Effector CD8-positive, alpha-beta T cell (primary cell): ENCODE data around the gene HPF1.
"Not testable (repeated sequence)": the region's sequence is repeated elsewhere in the genome, so short reads cannot be mapped to it uniquely, and the experiment has no call there.

ENCODE experiments used
- DNase-seq: peaks from one replicate; lab custom pipeline; 2025; lab: John Stamatoyannopoulos, UW
- total RNA-seq, 4 experiments: gene quantifications; one replicate each; lab custom pipeline; 2026; lab: John Stamatoyannopoulos, UW

HPF1 gene
- total RNA-seq, result 14.4 to 17.4 (median 15.4) reads per million in 4 experiments

DNA sequence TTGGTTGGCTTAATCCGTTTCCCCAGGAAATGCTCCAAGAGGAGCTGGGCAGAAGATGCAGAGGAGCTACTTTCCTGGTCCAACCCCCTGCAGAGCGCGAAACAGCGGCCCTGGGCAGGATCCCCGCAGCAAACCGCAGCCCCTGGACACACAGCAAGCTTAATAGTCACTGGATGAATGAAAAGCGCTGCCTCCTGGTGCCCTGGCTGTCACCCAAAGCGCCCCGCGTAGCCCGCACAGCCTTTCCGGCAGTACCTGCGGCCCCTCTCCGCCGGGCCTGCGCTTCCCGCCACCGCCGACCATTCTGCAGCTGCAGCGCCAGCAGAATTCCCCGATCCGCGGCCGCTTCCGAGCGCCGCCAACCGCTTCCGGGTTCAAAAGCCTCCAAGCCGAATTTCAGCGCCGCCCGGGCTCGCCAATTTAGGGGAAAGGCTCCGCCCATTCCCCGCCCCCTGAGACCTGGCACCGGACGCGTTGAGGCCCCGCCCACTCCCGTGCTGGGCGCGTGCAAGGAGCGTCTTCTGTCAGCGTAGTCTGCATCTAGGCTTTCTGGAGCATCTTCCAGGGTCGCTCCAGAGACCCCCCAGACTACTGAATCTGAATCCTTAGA is at the start of gene HPF1:
TSS of gene HPF1 (minus strand) at position 370 of the 610 bp plus-strand sequence. CDS start at position 303, 67 bp downstream.
- DNase-seq, result peak; percentile 92

GRCh38 chr4:169806770-169807169 is 49.0 kb upstream of the HPF1 start:
- not testable (repeated sequence) for DNase-seq

DNA sequence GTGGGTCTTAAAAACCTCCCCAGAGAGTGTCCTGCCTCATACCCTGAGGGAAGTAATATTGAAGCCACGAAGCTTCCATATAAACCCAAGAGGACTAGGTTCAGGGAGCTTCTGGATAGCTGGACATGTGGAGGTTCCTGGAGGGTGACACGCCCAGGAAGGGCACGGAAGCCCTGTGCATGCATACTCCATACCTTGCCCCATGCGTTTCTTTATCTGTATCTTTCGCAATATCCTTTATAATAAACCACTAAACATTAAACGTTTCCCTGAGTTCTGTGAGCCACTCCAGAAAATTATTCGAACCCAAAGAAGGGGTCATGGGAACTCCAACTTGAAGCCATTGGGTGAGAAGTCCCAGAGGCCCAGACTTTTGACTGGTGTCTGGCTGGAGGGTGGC is 45.7 kb upstream of the HPF1 start:
- DNase-seq, result no peak

GRCh38 chr4:169802873-169803272 is 45.1 kb upstream of the HPF1 start:
- DNase-seq, result no peak

DNA sequence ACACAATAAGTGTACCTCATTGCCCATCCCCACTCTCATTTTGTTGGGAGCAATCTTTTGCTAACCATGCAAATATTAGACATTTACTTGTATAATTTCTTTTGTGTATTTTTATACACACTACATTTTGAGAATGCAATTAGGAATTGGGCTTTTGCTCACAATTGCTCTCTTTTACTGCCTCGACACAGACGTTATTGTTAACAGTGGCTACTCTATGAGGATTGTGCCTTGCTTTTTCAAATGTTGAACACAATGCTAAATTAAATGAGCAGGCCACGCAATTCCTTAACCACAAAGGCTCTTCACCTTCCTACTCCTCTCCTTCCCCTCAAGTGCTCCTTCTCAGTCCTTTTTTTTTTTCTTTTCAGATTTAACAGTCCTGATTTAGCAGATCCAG is 42.8 kb upstream of the HPF1 start:
- DNase-seq, result no peak

DNA sequence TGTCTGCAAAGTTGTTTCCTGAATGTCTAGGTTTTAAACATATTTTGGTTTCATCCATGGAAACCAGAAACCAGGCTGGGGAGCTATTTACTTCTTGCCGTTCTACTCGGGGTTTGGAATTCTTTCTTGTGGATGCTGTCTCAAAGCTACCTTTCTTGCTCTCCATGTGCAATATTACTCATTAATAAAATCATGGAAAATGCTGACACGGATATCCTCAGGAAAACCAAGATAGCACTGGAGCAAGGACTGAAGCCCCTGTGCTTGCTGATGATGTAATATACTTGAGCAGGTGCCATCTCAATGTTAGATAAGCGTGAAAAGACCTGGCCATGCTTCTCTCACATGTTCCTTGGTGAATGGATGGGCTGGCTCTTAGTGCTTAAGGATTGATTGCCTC is 41.5 kb upstream of the HPF1 start:
- no peak for DNase-seq

- DNase-seq, result no peak
These were observed 37.8 kb upstream of the HPF1 start for GRCh38 chr4:169795585-169795984.

- no peak for DNase-seq
These were observed 33.9 kb upstream of the HPF1 start for GRCh38 chr4:169791527-169792156.

- DNase-seq, result no peak
These were observed 33.3 kb upstream of the HPF1 start for GRCh38 chr4:169791062-169791461.

- DNase-seq, result peak; percentile 14
These were observed 17.0 kb upstream of the HPF1 start for GRCh38 chr4:169774466-169775445.

DNA sequence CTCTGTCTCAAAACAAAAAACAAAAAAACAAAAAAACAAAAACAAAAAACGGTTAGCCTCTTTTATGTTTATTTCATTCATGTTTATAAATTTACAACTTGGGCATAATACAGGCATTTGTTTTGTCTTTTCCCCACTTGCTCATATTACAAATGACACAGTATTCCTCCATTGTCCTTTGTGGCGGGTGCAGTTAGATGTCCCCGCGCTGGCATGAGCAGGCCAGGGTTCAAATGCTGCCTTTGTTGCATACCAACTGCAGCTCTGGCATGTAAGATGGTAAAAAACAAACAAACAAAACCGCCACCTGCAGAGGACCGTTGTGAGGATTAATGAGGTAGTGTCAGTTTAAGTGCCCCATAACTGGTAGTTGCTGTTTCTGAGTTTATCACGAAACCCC is 16.1 kb upstream of the HPF1 start:
- no peak for DNase-seq

GRCh38 chr4:169771556-169772080 is 13.9 kb upstream of the HPF1 start:
- not testable (repeated sequence) for DNase-seq

DNA sequence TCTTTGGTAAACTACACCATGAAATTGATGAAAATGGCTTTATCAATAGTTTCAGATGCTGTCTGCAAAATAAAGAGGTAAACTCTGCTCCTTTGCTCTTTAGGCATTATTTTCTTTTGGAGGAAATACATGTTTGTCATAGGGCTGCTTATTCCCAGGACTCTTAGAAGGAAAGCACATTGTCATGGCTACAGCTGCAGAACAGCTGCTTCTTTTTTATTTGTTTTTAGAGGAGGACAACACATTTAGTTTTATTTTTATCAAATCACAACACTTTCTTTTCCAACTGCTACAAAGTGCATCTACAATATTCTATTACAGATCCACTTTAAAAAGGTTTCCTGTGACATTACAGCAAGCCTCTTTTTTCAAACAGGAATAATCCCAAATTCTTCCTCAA is 12.7 kb upstream of the HPF1 start:
- DNase-seq, result no peak

- DNase-seq, result no peak
These were observed 10.6 kb upstream of the HPF1 start for GRCh38 chr4:169768385-169768784.

DNA sequence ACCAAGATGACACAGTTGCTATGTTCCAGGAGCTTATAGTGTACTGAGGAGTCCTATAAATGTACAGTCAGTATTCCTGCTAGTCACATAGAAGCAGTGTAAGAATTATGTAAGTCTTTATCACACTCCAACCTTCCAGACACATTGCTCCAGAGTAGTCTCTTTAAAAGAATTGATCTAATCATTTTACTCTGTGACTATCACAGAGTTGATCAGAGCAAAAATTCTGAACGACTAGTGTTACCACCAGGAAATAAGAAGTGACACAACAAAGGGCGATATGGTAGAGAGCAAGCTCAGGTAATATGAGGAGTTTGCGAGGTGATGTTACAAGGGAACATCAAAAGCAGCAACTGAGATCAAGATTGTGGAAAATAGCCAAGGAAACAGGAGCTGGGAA is 9.0 kb upstream of the HPF1 start:
- DNase-seq, result no peak

- no peak for DNase-seq
These were observed 8.1 kb upstream of the HPF1 start for GRCh38 chr4:169765835-169766234.

DNA sequence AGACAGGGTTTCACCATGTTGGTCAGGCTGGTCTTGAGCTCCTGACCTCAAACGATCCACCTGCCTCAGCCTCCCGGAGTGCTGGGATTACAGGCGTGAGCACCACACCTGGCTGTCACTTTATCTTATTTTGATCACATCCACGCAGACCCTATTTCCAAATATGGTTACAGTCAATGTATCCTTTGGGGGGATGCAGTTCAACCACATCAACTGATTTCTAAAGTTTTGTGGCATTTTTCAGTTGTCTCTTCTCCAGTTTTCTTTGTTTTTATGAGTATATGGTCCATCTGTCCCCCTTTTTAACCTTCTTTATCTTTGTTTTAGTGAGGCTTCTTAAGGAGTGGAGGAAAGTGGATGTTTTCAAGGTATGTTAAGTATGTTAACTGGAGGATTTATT is 4.1 kb upstream of the HPF1 start:
- no peak for DNase-seq

DNA sequence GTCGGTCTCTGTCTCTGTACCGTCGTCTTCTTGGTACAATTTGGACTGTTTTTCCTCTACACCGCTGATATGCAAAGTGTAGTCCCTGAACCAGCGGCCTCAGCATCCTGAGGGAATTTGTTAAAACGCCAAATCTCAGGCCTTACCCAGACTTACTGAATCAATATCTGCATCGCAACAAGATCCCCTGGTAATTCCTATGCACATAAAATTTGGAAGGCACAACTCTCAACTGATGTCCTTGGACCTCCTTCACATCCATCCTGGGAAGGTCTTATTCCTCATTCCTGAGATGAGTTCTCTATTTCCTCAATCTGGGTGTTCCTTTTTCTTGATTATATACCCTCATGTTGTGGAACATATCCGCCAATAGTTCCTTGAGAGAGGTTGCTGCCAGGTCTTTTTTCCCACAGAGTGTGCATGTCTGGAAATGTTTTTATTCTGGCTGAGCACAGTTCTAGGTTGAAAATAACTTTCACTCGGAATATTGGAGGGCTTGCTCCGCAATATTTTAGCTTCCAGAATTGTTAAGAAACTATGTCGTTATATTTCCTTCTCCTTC is 738 bp upstream of the HPF1 start:
- no peak for DNase-seq

GRCh38 chr4:169756971-169757574 is 671 bp downstream of the HPF1 start:
- DNase-seq, result no peak

DNA sequence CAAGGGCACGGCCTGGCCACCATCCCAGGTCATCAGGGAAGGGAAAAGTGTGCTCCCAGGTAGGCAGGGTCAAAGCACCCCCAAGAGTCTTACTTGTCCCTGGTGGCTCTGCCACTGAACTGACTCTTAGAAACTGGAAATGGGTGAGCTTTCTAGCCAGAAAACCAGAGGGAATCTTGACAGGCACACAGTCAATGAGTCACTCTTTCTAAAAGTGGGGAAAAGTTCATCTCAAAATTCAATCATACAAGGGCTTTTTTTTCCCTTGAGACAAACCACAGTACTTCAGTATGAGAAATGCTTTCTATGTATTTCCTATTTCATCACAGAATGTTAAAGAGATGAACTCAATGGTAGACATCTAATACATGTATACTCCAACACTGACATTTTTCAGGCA is 12.5 kb downstream of the HPF1 start:
- DNase-seq, result no peak

DNA sequence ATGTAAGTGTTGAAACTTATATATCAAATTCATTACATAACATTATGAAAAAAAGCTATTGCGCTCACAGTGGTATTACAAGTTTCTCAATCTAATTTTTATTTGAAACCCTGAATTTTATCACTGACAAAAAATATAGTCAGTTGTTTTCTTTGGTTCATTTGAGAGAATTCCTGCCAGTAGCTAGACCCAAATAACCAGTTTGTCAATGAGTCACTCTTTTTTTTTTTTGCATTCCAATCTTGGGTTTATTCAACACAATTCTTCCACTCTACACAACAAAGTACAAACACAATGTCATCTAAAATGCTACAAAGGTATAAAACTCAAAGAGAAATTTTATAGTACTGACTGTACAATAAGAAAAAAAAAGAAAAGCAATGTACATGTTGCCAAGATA is 13.1 kb downstream of the HPF1 start:
- no peak for DNase-seq

DNA sequence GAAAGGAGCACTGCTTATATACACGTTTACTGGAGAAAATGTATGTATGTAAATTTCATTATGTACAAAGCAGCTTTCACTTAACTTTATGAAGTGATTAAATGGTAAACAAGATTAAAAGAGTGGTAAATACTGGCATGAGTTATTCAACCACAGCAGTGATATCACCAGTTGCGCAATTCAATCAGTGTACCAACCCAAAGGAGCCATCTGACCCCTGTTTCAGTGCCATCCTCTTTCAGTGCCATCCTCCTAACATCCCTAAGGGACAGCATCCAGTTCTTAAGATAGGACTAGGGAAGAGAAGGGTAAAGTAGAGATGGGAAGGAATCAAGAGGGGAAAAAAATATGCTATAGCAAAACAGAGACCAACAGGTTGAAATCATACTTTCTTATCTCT is 16.2 kb downstream of the HPF1 start:
- DNase-seq, result no peak
